Activated naive CD4-positive, alpha-beta T cell treated with anti-CD3 and anti-CD28 coated beads, Interleukin-2, amount 50 U/mL, for 24 hours (primary cell): Measurements from ENCODE around the gene INS.
"Not testable (repeated sequence)": the region's sequence is repeated elsewhere in the genome, so short reads cannot be mapped to it uniquely, and the experiment has no call there.

Experiments
- H3K27ac Mint-ChIP-seq: one replicate; pipeline ENCODE4 v1.8.0; 2021; ENCODE audit warnings: mild to moderate bottlenecking, mixed read lengths
- H3K27me3 Mint-ChIP-seq: one replicate; pipeline ENCODE4 v1.8.0; 2021; ENCODE audit warnings: mixed read lengths
- H3K36me3 Mint-ChIP-seq: one replicate; pipeline ENCODE4 v1.8.0; 2021; ENCODE audit warnings: mixed read lengths
- H3K4me1 Mint-ChIP-seq: one replicate; pipeline ENCODE4 v1.8.0; 2021; ENCODE audit warnings: mixed read lengths
- H3K4me3 Mint-ChIP-seq: one replicate; pipeline ENCODE4 v1.8.0; 2021; ENCODE audit warnings: mild to moderate bottlenecking, mixed read lengths
- H3K9me3 Mint-ChIP-seq: one replicate; pipeline ENCODE4 v1.8.0; 2021; ENCODE audit warnings: mixed read lengths

INS gene

DNA sequence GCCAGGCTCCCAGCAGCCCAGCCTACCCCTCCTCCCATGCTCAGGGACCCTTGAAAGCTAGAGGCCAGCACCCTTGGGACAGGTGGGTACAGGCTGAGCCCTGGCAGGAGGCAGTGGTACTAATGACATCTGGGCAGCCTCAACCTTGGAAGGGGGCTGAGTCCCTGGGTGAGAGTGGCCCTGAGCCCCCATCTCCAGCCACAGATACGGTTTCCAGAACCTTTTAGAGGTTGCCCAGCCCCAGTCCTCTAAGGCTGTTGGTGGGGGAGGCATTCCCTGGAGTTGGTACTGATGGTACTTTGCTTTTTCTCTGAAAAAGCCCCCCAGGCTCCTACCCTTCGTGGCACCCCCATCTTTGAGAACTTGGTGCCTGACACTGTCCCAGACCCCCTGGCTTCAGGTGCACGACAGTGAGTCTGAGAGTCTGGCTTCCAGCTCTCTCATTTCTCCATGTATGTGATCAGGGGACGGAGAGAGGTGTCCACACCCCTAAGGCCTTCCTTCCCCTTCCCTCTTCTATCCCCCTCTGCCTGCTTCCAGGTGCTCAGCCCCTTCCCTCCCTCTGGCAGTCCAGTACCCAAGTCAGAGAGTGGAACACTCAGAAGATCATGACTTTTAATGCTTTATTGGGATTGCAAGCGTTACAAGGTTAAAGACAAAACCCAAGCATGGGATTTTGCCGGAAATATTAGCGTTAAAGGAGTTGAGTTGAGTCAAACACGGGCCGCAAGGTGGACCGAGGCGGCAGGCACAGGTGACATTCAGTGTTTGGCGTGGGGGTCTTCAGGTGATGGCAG is 32.3 kb downstream of the INS start:
- H3K4me1 Mint-ChIP-seq, result no peaks in the 10 kb centered on the region
- no peaks in the 10 kb centered on the region for H3K36me3 Mint-ChIP-seq
- peaks cover 18% of the 10 kb centered on the region for H3K27me3 Mint-ChIP-seq
- H3K9me3 Mint-ChIP-seq, result no peaks in the 10 kb centered on the region
- H3K4me3 Mint-ChIP-seq, result no peak overlapping the region
- no peak overlapping the region for H3K27ac Mint-ChIP-seq

- no peaks in the 10 kb centered on the region for H3K4me1 Mint-ChIP-seq
- no peak overlapping the region for H3K27ac Mint-ChIP-seq
- no peaks in the 10 kb centered on the region for H3K9me3 Mint-ChIP-seq
- peaks cover 18% of the 10 kb centered on the region for H3K27me3 Mint-ChIP-seq
- no peaks in the 10 kb centered on the region for H3K36me3 Mint-ChIP-seq
- H3K4me3 Mint-ChIP-seq, result no peak overlapping the region
Observed at GRCh38 chr11:2128130-2128510, 32.9 kb downstream of the INS start.

GRCh38 chr11:2127482-2128129 is 33.4 kb downstream of the INS start:
- peaks cover 17% of the 10 kb centered on the region for H3K27me3 Mint-ChIP-seq
- H3K27ac Mint-ChIP-seq, result peak overlapping the region; percentile 19
- no peak overlapping the region for H3K4me3 Mint-ChIP-seq
- no peaks in the 10 kb centered on the region for H3K36me3 Mint-ChIP-seq
- H3K4me1 Mint-ChIP-seq, result no peaks in the 10 kb centered on the region
- no peaks in the 10 kb centered on the region for H3K9me3 Mint-ChIP-seq

GRCh38 chr11:2126520-2127085 is 34.4 kb downstream of the INS start:
- H3K9me3 Mint-ChIP-seq, result no peaks in the 10 kb centered on the region
- no peak overlapping the region for H3K27ac Mint-ChIP-seq
- no peak overlapping the region for H3K4me3 Mint-ChIP-seq
- no peaks in the 10 kb centered on the region for H3K36me3 Mint-ChIP-seq
- peaks cover 11% of the 10 kb centered on the region for H3K27me3 Mint-ChIP-seq
- no peaks in the 10 kb centered on the region for H3K4me1 Mint-ChIP-seq

GRCh38 chr11:2124736-2125484 is 36.1 kb downstream of the INS start:
- H3K9me3 Mint-ChIP-seq, H3K4me1 Mint-ChIP-seq, H3K36me3 Mint-ChIP-seq, H3K4me3 Mint-ChIP-seq: not testable (repeated sequence)
- H3K27me3 Mint-ChIP-seq, result peaks cover 12% of the 10 kb centered on the region
- H3K27ac Mint-ChIP-seq, result peak overlapping the region; percentile 74

GRCh38 chr11:2123628-2123960 is 37.4 kb downstream of the INS start:
- H3K27me3 Mint-ChIP-seq, result peaks cover 14% of the 10 kb centered on the region
- no peak overlapping the region for H3K4me3 Mint-ChIP-seq
- no peaks in the 10 kb centered on the region for H3K4me1 Mint-ChIP-seq
- H3K27ac Mint-ChIP-seq, result no peak overlapping the region
- no peaks in the 10 kb centered on the region for H3K9me3 Mint-ChIP-seq
- no peaks in the 10 kb centered on the region for H3K36me3 Mint-ChIP-seq

- H3K9me3 Mint-ChIP-seq, result no peaks in the 10 kb centered on the region
- peaks cover 14% of the 10 kb centered on the region for H3K27me3 Mint-ChIP-seq
- no peak overlapping the region for H3K27ac Mint-ChIP-seq
- no peaks in the 10 kb centered on the region for H3K36me3 Mint-ChIP-seq
- H3K4me1 Mint-ChIP-seq, result no peaks in the 10 kb centered on the region
- no peak overlapping the region for H3K4me3 Mint-ChIP-seq
Observed at GRCh38 chr11:2122907-2123627, 37.9 kb downstream of the INS start.

DNA sequence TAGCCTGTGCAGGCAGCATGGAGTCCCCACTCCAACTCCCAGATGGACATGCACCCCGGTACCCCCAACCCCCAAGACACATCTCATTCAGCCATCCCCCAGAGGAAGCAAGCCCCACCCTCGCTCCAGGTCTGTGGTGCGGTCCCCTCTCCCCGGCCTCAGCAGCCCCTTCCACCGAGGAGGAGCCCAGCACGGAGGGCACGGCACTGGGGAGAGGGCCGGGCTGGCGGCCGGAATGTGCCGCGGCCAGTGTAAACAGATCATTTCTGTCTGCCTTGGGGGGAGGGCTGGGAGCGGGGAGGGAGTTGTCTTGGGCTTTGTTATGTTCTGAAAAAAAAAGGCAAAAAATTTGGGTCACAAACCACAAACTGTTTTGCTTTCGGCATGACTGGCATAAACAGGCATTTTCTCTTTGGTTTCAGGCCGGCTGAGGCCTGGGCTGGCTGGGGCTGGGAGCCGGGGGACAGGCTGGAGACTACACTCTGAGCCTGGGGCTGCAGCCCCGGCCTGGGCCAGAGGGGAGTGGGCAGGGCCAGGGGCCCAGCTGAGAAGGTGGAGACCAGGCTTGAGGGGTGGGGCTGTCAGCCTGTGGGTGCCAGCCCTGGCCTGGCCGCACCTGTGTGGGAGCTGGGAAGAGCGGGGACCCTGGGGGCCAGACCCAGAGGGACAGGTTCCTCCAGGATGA is 38.6 kb downstream of the INS start:
- H3K27ac Mint-ChIP-seq, result no peak overlapping the region

DNA sequence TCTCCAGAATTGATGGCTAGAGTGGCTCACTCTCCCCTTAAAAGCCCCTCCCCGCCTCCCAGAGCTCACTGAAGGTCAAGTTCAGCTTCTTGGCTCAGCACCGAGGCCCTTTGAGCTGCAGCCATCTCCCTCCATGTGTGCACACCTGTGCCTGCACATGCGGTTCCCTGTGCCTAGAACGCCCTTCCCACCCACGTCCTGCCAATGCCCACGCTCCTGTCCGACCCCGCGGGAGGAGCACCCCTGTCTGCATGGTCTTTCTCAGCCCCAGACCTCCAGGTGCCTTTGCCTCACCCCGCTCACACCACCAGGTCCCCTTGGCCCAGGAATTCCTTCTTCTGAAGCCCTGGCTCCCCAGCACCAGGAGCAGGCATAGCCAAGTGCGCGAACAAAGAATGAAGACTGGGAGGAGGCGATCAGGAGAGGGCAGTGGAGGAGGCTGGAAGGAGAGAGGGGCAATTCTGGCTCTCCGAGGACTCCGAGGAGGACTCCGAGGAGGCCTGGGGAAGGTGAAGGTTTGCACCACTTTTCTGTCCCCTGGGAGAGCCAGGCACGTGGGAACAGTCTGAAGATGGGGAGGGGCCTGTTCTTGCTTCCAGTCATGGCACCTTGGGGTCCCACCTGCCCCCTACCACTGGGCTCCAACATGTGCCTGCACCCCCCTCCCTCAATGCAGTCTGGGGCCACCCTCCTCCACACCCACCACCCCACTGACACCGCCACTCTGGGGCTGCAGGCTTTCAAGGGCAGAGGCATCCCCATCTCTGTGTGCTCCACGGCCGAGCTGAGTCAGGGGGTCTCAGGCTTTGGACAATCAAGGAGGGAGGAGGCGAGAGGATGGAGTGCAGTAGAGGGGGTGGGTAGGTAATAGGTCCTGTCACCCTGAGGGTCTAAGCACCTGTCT is 39.5 kb downstream of the INS start:
- Mint-ChIP-seq H3K27me3 (peaks cover 14% of the 10 kb centered on the region), H3K4me3 (no peak overlapping the region), H3K27ac (no peak overlapping the region), H3K4me1 (no peaks in the 10 kb centered on the region), H3K36me3 (peaks cover 1% of the 10 kb centered on the region), H3K9me3 (no peaks in the 10 kb centered on the region)

More for the DNA sequence above, 38.6 kb downstream of the INS start:
- Mint-ChIP-seq H3K4me3 (no peak overlapping the region), H3K9me3 (no peaks in the 10 kb centered on the region), H3K4me1 (no peaks in the 10 kb centered on the region), H3K27me3 (peaks cover 14% of the 10 kb centered on the region), H3K36me3 (peaks cover 1% of the 10 kb centered on the region)

DNA sequence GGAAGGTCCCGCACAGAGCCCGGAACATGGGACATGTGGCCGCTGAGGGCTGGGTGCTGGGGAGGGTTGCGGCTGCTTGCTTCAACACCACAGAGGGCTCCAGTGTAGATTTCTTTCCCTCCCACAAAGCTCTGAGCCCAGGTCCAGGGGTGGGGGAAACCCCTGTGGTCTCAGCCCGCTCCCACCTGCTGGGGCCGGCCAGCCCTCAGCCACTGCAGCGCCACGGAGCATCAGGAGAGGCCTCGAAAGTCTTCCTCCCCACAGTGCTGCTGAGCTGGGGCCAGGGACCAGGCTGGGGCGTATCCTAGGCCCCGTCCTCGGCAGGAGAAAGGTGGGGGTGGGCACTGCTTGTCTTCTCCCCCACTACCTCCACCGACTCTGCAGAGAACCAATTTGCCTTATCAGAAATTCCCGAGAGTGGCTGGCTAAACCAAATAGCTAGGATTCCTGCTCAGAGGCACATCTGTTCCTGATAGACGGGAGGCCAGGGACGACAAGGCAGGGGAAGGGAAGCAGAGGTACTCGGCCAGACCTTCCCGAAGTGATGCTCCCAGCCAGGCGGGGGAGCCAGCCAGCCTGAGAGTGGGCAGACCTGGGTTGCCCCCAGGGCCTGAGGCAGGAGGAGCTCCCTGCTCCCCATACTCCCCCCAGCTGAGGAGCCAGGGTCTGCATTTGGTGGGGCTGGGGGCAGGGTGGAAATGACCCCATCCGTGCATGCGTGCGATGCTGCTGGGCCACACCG is 40.5 kb downstream of the INS start:
- Mint-ChIP-seq H3K4me1 (no peaks in the 10 kb centered on the region), H3K9me3 (no peaks in the 10 kb centered on the region), H3K4me3 (no peak overlapping the region), H3K27me3 (peaks cover 14% of the 10 kb centered on the region), H3K36me3 (peaks cover 1% of the 10 kb centered on the region), H3K27ac (no peak overlapping the region)

DNA sequence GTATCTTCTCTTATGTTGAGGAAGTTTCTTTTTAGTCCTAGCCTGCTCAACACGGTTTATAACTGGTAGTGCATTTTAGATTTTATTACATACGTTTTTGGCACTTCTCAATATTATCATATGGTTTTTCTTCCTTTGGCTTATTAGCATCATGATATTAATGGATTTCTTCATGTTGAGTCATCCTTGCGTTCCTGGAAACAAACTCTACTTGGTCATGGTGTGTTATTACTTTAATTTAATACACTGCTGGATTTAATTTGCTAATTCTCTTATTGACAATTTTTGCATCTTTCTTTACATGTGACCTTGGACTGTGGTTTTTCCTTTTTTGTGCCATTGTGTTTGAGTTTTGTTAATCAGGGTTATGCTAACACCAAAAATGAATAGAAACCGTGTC is 42.3 kb downstream of the INS start:
- Mint-ChIP-seq H3K36me3 (peaks cover 1% of the 10 kb centered on the region), H3K9me3 (no peaks in the 10 kb centered on the region), H3K4me1 (no peaks in the 10 kb centered on the region)

GRCh38 chr11:2116680-2117079 is 44.3 kb downstream of the INS start:
- Mint-ChIP-seq H3K27me3 (peaks cover 6% of the 10 kb centered on the region), H3K27ac (no peak overlapping the region), H3K4me1 (no peaks in the 10 kb centered on the region), H3K4me3 (no peak overlapping the region), H3K9me3 (no peaks in the 10 kb centered on the region), H3K36me3 (peaks cover 1% of the 10 kb centered on the region)

More for the DNA sequence above, 42.3 kb downstream of the INS start:
- Mint-ChIP-seq H3K4me3 (no peak overlapping the region), H3K27ac (no peak overlapping the region), H3K27me3 (peaks cover 9% of the 10 kb centered on the region)

DNA sequence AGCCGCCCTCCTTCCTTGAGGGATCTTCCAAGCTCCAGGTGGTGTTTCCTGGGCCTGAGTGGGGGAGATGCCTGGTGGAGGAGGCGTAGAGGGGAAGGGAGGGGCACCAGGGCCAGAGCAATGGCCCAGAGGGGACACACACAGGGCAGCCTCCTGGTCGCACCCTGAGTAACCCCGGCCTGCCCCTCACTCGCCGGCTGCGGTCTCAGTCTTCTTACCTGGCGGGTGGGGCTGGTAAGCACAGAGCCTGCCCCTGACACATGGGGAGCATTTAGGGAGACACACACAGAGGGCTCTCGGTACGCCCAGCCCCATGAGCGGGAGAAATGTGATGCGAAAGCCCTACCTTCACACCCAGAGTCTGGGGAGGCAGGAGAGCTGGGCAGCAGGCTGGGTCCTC is 45.7 kb downstream of the INS start:
- Mint-ChIP-seq H3K4me3 (no peak overlapping the region), H3K27me3 (peaks cover 4% of the 10 kb centered on the region), H3K4me1 (no peaks in the 10 kb centered on the region), H3K27ac (no peak overlapping the region), H3K36me3 (peaks cover 1% of the 10 kb centered on the region), H3K9me3 (no peaks in the 10 kb centered on the region)
